Inflammatory macrophage treated with lipopolysaccharide for 4 hours (primary cell): ENCODE results near the gene MAP3K21.

ENCODE experiments used
- DNase-seq: peaks from one replicate; pipeline ENCODE4 v3.0.0-alpha.2; 2020

MAP3K21 gene

DNA sequence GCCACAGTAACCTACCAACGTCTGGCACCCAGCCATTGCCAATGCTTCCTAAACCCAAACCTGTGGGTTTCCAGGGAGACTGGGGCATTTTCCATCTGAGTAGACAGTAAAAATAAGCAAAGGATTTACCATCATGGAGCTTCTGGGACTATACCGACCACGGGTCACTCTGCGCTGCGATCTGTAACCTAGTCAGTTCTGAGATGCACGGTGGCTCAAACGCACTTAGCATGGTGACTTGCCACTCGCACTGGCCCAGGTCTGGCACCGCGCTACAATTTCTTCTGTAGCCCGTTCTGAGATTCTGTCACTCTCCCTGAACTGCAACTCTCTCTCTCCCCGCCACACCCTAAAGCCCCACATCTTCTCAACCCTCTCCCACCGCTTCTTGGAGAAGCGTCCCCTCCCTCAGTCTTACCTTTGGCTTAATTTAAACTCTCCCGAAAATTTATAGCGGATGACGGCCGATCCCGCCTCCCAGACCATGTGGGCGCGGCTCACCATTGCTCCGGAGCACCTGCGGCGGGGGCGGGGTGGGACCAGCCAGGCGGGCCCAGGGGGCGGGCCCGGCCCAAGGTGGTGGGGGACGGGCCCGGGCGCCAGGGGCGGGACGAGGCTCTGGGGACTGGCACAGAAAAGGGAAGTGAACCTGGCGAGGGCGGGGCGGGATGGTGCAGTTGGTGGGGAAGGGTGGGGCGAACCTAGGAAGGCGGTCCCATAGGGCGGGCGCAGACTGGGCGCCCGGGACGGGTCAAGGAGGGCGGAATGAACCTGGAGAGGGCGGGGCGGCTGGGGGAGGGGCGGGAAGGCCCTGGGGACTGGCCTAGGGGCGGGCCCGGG, 493 bp upstream of the MAP3K21 start:
- peak; percentile 95 for DNase-seq

- DNase-seq: peak; percentile 12
These were observed 808 bp downstream of the MAP3K21 start for GRCh38 chr1:233328142-233328921.

DNA sequence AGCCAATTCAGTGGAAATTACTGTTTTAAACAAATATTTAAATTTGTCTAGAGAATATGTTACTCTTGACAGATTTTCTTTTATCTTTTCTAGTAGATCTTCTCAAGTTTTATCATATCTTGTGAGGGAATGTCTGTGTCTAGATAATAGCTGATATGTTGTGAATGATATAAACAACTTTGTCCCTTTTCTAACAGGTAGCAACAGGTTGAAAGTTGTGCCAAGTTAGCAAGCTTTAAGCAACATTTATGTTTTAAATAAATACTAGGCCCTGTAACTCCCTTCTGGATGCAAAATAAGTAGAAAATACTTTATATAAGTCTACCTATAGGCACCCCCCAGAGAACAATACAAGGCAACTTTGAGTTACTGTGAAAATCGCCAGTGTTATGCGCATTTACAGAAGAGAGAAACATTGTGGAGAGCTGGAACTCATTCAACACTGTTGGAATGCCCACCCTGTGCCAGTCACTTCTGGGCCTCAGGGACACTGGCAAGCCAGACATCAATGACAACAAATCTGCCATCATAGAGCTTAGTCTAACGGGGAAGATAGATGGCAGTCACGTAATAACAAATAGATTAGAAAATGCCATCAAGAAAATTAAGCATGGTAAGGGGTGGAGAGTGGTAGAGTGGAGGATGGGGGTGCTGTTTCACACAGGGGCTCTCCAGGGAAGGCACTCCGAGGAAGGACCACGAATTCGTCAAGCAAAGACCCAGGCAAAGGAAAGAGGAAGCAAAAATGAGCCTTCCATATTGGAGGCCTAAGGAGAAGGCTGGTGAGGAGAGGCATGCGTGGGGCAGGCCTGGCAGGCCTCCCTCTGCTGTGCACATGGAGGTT, 4.4 kb downstream of the MAP3K21 start:
- DNase-seq: no peak

GRCh38 chr1:233333086-233333485, 5.6 kb downstream of the MAP3K21 start:
- peak; percentile 42 for DNase-seq

- DNase-seq: no peak
These were observed 6.6 kb downstream of the MAP3K21 start for GRCh38 chr1:233334092-233334491.

DNA sequence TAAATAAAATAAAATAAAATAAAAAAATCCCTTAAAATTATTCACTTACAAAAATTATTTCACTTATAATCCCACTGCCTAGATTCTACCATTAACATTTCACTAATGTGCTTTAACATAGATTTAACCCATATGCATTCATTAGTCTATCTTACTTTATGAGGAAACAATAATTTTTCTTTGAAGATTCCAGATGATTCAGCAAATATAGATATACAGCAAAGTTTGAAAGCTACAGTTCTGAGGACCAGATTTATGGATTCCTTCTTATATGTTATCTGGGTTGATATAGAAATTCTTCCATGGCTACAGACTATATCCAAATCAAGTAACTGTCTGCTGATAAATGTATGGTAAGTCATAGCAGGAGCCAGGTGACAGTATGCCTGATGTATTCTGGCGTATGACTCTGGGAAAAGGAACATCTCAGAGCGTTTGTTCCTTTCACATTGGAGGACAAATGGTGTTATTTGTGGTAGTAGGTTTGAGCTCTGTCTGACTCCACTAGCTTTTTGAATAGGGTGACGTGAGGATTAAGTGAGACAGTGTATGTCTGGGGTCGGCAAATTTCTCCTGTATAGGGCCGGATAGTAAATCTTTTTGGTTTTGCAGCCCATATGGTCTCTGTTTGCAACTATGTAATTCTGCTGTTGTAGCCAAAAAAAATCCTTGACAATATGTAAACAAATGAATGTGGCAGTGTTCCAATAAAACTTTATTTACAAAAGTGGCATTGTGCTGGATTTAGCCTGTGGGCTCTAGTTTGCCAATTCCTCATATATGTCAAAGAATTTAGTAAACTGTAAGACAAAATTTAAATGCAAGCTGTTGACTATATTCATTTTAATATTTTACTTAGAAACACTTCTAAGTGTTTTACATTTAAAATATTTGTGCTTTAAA, 9.3 kb downstream of the MAP3K21 start:
- DNase-seq: no peak

- no peak for DNase-seq
These were observed 10.0 kb downstream of the MAP3K21 start for GRCh38 chr1:233337505-233337904.

DNA sequence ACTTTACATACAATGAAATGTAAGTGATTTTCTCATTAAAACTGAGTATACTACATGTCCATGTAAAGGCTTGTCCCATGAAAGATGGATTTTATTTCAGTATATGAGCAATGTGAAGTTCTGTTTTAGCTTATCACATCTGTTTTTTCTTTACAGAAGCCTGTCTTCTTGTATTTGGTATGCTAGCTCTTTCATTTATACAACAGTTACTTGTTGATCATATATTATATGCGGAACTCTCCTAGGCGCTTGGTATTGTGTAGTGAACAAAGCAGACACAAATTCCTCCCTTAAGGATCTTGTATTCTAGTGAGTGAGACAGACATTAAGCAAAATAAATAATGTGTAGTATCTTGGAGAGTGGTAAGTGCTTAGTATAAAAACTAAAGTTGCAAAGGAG, 10.6 kb downstream of the MAP3K21 start:
- no peak for DNase-seq

- no peak for DNase-seq
These were observed 12.6 kb downstream of the MAP3K21 start for GRCh38 chr1:233340031-233340555.

DNA sequence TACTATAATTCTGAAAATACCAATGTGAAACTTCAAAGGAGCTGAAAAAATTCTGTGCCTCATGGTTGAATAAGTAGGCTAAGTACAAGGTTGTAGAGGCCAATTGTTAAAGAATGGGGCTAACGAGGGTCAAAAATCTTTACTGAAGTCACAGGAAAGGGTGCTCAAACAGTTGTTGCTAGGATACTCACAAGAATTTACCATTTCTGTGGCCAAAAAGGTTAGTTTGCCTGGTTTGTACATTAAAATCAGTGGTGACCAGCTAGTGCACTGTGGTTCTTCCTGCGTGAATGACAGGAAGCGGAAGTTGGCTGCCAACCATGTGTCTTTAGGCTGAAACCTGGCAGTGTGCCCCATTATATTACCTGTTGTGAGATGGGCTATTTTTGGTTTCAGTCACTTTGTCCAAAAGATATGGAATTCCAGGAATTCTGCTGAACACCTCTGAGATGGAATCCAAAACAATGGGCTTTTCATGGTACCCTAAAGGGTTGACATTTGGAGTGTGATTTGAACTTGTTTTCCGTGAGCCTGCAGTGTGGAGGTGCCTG, 13.5 kb downstream of the MAP3K21 start:
- DNase-seq: no peak

DNA sequence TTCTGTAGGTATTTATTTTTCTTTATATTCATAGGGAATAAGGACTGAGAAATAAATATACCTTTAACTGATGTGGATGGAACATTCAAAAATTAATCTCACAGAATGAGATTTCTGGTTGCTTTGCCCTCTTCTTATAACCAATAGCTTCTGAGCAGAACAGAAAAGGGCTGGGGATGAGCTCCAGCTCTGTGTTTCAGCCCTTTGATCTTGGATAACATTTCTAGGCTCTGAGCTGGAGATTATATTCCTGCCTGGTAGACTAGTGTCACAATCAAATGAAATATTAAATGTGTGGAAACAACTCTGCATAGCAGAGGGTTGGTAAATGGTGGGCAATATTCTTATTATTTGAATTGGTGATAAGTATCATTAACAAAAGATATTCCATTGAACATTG, 14.6 kb downstream of the MAP3K21 start:
- no peak for DNase-seq

DNA sequence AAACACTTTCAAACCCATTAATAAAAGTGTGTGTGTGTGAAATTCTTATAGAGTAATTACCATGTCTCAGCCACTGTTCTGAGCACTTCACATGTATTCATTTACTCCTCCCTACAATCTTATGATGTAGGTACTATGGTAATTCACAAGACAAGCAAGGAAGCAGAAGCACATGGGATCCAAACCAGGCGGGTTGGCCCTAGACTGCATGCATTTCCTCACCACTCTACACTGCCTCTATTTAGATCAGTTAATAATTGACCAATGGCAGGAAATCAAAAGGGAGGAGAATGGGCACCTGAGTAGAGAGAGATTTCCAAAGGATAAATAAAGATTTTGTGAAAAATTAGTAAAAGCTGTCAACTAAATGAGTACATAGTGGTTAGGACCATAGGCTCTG, 15.7 kb downstream of the MAP3K21 start:
- DNase-seq: no peak

- DNase-seq: no peak
These were observed 19.8 kb downstream of the MAP3K21 start for GRCh38 chr1:233347338-233347737.

- no peak for DNase-seq
These were observed 21.6 kb downstream of the MAP3K21 start for GRCh38 chr1:233349137-233349536.

DNA sequence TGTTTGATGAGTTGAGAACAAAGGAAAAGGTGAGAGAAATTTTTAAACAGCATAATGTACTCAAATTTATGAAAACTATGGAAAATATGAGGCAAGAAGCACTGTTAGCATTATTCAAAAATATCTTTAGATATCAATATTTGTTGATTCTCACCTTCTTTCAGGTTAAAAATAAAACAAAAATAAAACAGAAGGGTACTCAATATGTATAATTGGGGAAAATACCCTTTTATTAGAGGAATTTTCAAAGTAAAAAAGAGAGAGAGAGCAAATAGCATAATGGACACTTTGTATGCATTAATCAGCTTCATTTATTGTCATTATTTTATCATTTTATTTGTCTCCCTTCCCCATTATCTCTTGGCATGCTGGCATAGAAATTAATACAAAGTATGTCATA, 27.5 kb downstream of the MAP3K21 start:
- DNase-seq: no peak

- DNase-seq: peak; percentile 72
These were observed 28.5 kb downstream of the MAP3K21 start for GRCh38 chr1:233355841-233356704.

GRCh38 chr1:233356705-233356987, 29.1 kb downstream of the MAP3K21 start:
- DNase-seq: no peak

- DNase-seq: no peak
These were observed 30.3 kb downstream of the MAP3K21 start for GRCh38 chr1:233357595-233358397.

GRCh38 chr1:233359431-233359830, 31.9 kb downstream of the MAP3K21 start:
- no peak for DNase-seq

- no peak for DNase-seq
These were observed 32.4 kb downstream of the MAP3K21 start for GRCh38 chr1:233359905-233360304.
